ENCODE data around the gene DLG3.

The DLG3 gene

GRCh38 chrX:70476934-70477733 is 32.5 kb downstream of the DLG3 start:
- H3K27ac Mint-ChIP-seq = peak overlapping the region; percentile 16
- no peaks in the 10 kb centered on the region for H3K9me3 Mint-ChIP-seq
- peaks cover 0 to 4% of the 10 kb centered on the region in 2 donors for H3K27me3 Mint-ChIP-seq
- no peak overlapping the region for H3K4me3 Mint-ChIP-seq
- no peak for DNase-seq
- H3K36me3 Mint-ChIP-seq = no peaks in the 10 kb centered on the region
- peaks cover 0 to 12% of the 10 kb centered on the region in 2 donors for H3K4me1 Mint-ChIP-seq
- peak; percentile 74 to 86 for ATAC-seq (replicated peaks)

- Mint-ChIP-seq H3K9me3 (no peaks in the 10 kb centered on the region), H3K4me1 (peaks cover 0 to 12% of the 10 kb centered on the region in 2 donors), H3K27me3 (peaks cover 0 to 4% of the 10 kb centered on the region in 2 donors), H3K27ac (no peak overlapping the region), H3K36me3 (no peaks in the 10 kb centered on the region), H3K4me3 (no peak overlapping the region)
- DNase-seq (no peak), ATAC-seq (replicated peaks) (no peak)
Observed at GRCh38 chrX:70477734-70478075, 33.1 kb downstream of the DLG3 start.

GRCh38 chrX:70478526-70479245 is 34.1 kb downstream of the DLG3 start:
- Mint-ChIP-seq H3K4me1 (peaks cover 0 to 12% of the 10 kb centered on the region in 2 donors), H3K4me3 (no peak overlapping the region), H3K9me3 (no peaks in the 10 kb centered on the region), H3K27ac (no peak overlapping the region), H3K36me3 (no peaks in the 10 kb centered on the region), H3K27me3 (peaks cover 0 to 4% of the 10 kb centered on the region in 2 donors)
- no peak for DNase-seq
- no peak for ATAC-seq (replicated peaks)

- peaks cover 0 to 4% of the 10 kb centered on the region in 2 donors for H3K27me3 Mint-ChIP-seq
- no peaks in the 10 kb centered on the region for H3K36me3 Mint-ChIP-seq
- no peak for DNase-seq
- H3K27ac Mint-ChIP-seq = no peak overlapping the region
- no peaks in the 10 kb centered on the region for H3K9me3 Mint-ChIP-seq
- no peak for ATAC-seq (replicated peaks)
- H3K4me3 Mint-ChIP-seq = no peak overlapping the region
- H3K4me1 Mint-ChIP-seq = peaks cover 0 to 12% of the 10 kb centered on the region in 2 donors
Observed at GRCh38 chrX:70479247-70479921, 34.7 kb downstream of the DLG3 start.

- Mint-ChIP-seq H3K27ac (no peak overlapping the region), H3K4me1 (peaks cover 0 to 12% of the 10 kb centered on the region in 2 donors), H3K9me3 (no peaks in the 10 kb centered on the region), H3K4me3 (no peak overlapping the region), H3K27me3 (peaks cover 0 to 4% of the 10 kb centered on the region in 2 donors), H3K36me3 (no peaks in the 10 kb centered on the region)
- no peak for DNase-seq
- ATAC-seq (replicated peaks) = no peak
Observed at GRCh38 chrX:70479922-70480659, 35.5 kb downstream of the DLG3 start.

- Mint-ChIP-seq H3K4me3 (no peak overlapping the region), H3K9me3 (no peaks in the 10 kb centered on the region), H3K27ac (no peak overlapping the region), H3K4me1 (peaks cover 0 to 8% of the 10 kb centered on the region in 2 donors), H3K36me3 (no peaks in the 10 kb centered on the region), H3K27me3 (peaks cover 0 to 4% of the 10 kb centered on the region in 2 donors)
- no peak for DNase-seq
- ATAC-seq (replicated peaks) = no peak
Observed at GRCh38 chrX:70480660-70481018, 36.0 kb downstream of the DLG3 start.

GRCh38 chrX:70481471-70482270 is 37.0 kb downstream of the DLG3 start:
- H3K27me3 Mint-ChIP-seq = peaks cover 0 to 4% of the 10 kb centered on the region in 2 donors
- peaks cover 0 to 8% of the 10 kb centered on the region in 2 donors for H3K4me1 Mint-ChIP-seq
- H3K36me3 Mint-ChIP-seq = no peaks in the 10 kb centered on the region
- DNase-seq = no peak
- no peaks in the 10 kb centered on the region for H3K9me3 Mint-ChIP-seq
- no peak overlapping the region for H3K4me3 Mint-ChIP-seq
- no peak for ATAC-seq (replicated peaks)
- no peak overlapping the region for H3K27ac Mint-ChIP-seq

GRCh38 chrX:70482300-70482699 is 37.7 kb downstream of the DLG3 start:
- Mint-ChIP-seq H3K27me3 (peaks cover 0 to 4% of the 10 kb centered on the region in 2 donors), H3K4me1 (peaks cover 0 to 2% of the 10 kb centered on the region in 2 donors), H3K36me3 (no peaks in the 10 kb centered on the region), H3K9me3 (no peaks in the 10 kb centered on the region), H3K27ac (no peak overlapping the region), H3K4me3 (no peak overlapping the region)
- ATAC-seq (replicated peaks) (no peak), DNase-seq (no peak)

- no peak for ATAC-seq (replicated peaks)
- Mint-ChIP-seq H3K4me3 (no peak overlapping the region), H3K4me1 (no peaks in the 10 kb centered on the region), H3K27ac (no peak overlapping the region), H3K27me3 (no peaks in the 10 kb centered on the region), H3K9me3 (no peaks in the 10 kb centered on the region), H3K36me3 (peaks cover 1 to 4% of the 10 kb centered on the region in 2 donors)
- no peak for DNase-seq
Observed at GRCh38 chrX:70485466-70485865, 40.8 kb downstream of the DLG3 start.

GRCh38 chrX:70488856-70489255 is 44.2 kb downstream of the DLG3 start:
- no peak for DNase-seq
- Mint-ChIP-seq H3K4me1 (no peaks in the 10 kb centered on the region), H3K9me3 (no peaks in the 10 kb centered on the region), H3K4me3 (no peak overlapping the region), H3K36me3 (peaks cover 1 to 11% of the 10 kb centered on the region in 2 donors), H3K27me3 (no peaks in the 10 kb centered on the region), H3K27ac (no peak overlapping the region)
- ATAC-seq (replicated peaks) = no peak

- H3K4me1 Mint-ChIP-seq = no peaks in the 10 kb centered on the region
- peaks cover 4 to 23% of the 10 kb centered on the region in 2 donors for H3K36me3 Mint-ChIP-seq
- DNase-seq (no peak), ATAC-seq (replicated peaks) (no peak)
- no peaks in the 10 kb centered on the region for H3K9me3 Mint-ChIP-seq
- H3K27me3 Mint-ChIP-seq = peaks cover 0 to 6% of the 10 kb centered on the region in 2 donors
- no peak overlapping the region for H3K4me3 Mint-ChIP-seq
- H3K27ac Mint-ChIP-seq = no peak overlapping the region
Observed at GRCh38 chrX:70494441-70494840, 49.8 kb downstream of the DLG3 start.

GRCh38 chrX:70496491-70496890 is 51.9 kb downstream of the DLG3 start:
- ATAC-seq (replicated peaks) (no peak), DNase-seq (no peak)
- no peak overlapping the region for H3K27ac Mint-ChIP-seq
- peaks cover 3 to 19% of the 10 kb centered on the region in 2 donors for H3K36me3 Mint-ChIP-seq
- H3K9me3 Mint-ChIP-seq = no peaks in the 10 kb centered on the region
- peaks cover 0 to 6% of the 10 kb centered on the region in 2 donors for H3K27me3 Mint-ChIP-seq
- no peak overlapping the region for H3K4me3 Mint-ChIP-seq
- H3K4me1 Mint-ChIP-seq = no peaks in the 10 kb centered on the region

- Mint-ChIP-seq H3K9me3 (no peaks in the 10 kb centered on the region), H3K27me3 (peaks cover 0 to 6% of the 10 kb centered on the region in 2 donors), H3K27ac (no peak overlapping the region), H3K4me3 (no peak overlapping the region), H3K36me3 (peaks cover 3 to 19% of the 10 kb centered on the region in 2 donors), H3K4me1 (no peaks in the 10 kb centered on the region)
- DNase-seq (no peak), ATAC-seq (replicated peaks) (no peak)
Observed at GRCh38 chrX:70497026-70497425, 52.4 kb downstream of the DLG3 start.

Data from stimulated activated naive B cell treated with anti-CD40 and anti-IgM and Interleukin-4, amounts not matched to agents 10 μg/mL and 1 μg/mL and 100 μg/mL, for 72 hours (primary cell).